GM12878 (cell line): ENCODE data around the gene CFAP61. TPM values are rescaled to one million over a fixed set of nuclear protein-coding genes. Genes with fewer than 3 reads are reported as not detected.

ENCODE experiments used
- ATAC-seq: fragments of 200-7000 bp; cut with Tn5 transposase; 3 replicates; pipeline ENCODE4 v1.9.1; 2020; ENCODE audit warnings: mild to moderate bottlenecking, moderate library complexity
- BruUV-seq: library from RNA; stranded (reverse); fragments of 400-500 nt; replicated peaks from 2 replicates; lab custom pipeline; 2021; lab: Mats Ljungman, UMichigan
- CTCF ChIA-PET: fragments of 300-600 bp; sonication (Branson Sonifier 250); formaldehyde crosslinking; extraction: SDS; loops from one replicate; lab custom pipeline; 2021; ENCODE audit warnings: inconsistent platforms; lab: Yijun Ruan, JAX
- POLR2A ChIA-PET: fragments of 350-600 bp; formaldehyde crosslinking; extraction: SDS; loops from one replicate; lab custom pipeline; 2021; ENCODE audit warnings: inconsistent platforms; lab: Charles Lee
- RAD21 ChIA-PET: fragments of 300-600 bp; sonication (Branson Sonifier 250); formaldehyde crosslinking; loops from one replicate; lab custom pipeline; 2023; ENCODE audit warnings: antibody characterized with exemption; ENCODE audit not compliant: unreplicated experiment; lab: Charles Lee
- SMC1A ChIA-PET: fragments of 300-600 bp; sonication (Branson Sonifier 250); formaldehyde crosslinking; loops from one replicate; lab custom pipeline; 2023; ENCODE audit not compliant: unreplicated experiment, uncharacterized antibody; lab: Charles Lee
- DNase-seq: peaks from one replicate; pipeline ENCODE4 v3.0.0-alpha.2; 2011; ENCODE audit warnings: low read depth, low spot score
- FAIRE-seq: peaks from 3 replicates; lab custom pipeline; 2011; peaks lifted over from hg19 to GRCh38; lab: Jason Lieb, UNC
- H2AFZ ChIP-seq: 2 replicates; pipeline ENCODE4 v1.6.0; 2011; ENCODE audit warnings: low read depth, low read length, control low read depth; ENCODE audit not compliant: control insufficient read depth
- H3K27ac ChIP-seq: 2 replicates; pipeline ENCODE4 v1.5.1; 2011; ENCODE audit warnings: control low read depth; ENCODE audit not compliant: control insufficient read depth, insufficient read depth
- H3K27me3 ChIP-seq, 2 experiments: replicated peaks in 1 of 2; 2 replicates each; pipeline versions ENCODE4 v1.6.0 to v1.6.1; 2011; ENCODE audit warnings: low read length in 1 of 2; ENCODE audit not compliant: control insufficient read depth in 2 of 2, insufficient read depth in 2 of 2
- H3K36me3 ChIP-seq, 2 experiments: 2 replicates each; pipeline ENCODE4 v1.5.1; 2011; ENCODE audit warnings: low read length in 1 of 2; ENCODE audit not compliant: control insufficient read depth in 2 of 2, insufficient read depth in 2 of 2
- H3K4me1 ChIP-seq: 2 replicates; pipeline ENCODE4 v1.6.1; 2011; ENCODE audit warnings: mild to moderate bottlenecking, low read length, moderate library complexity, mixed read lengths; ENCODE audit not compliant: control insufficient read depth, insufficient read depth
- H3K4me2 ChIP-seq: 2 replicates; pipeline ENCODE4 v1.6.0; 2011; ENCODE audit warnings: control low read depth; ENCODE audit not compliant: control insufficient read depth, insufficient read depth
- H3K4me3 ChIP-seq: fragments of 200-600 bp; sonication (generic); 2 replicates; pipeline ENCODE4 v1.5.1; 2016
- H3K79me2 ChIP-seq: 2 replicates; pipeline ENCODE4 v1.6.0; 2011; ENCODE audit warnings: low read length; ENCODE audit not compliant: control insufficient read depth, insufficient read depth
- H3K9ac ChIP-seq: 2 replicates; pipeline ENCODE4 v1.8.0; 2011; ENCODE audit warnings: low read length, control low read depth, mixed read lengths; ENCODE audit not compliant: control insufficient read depth, insufficient read depth
- H3K9me3 ChIP-seq: replicated peaks from 3 replicates; pipeline ENCODE4 v1.5.1; 2011; ENCODE audit warnings: mild to moderate bottlenecking, low read length; ENCODE audit not compliant: control insufficient read depth, insufficient read depth
- H4K20me1 ChIP-seq: 2 replicates; pipeline ENCODE4 v1.6.0; 2011; ENCODE audit not compliant: control insufficient read depth, insufficient read depth
- BACH1 ChIP-seq: fragments of 450-650 bp; IDR thresholded peaks from 2 replicates; pipeline ENCODE4 v1.6.1; 2017; ENCODE audit warnings: mild to moderate bottlenecking, borderline replicate concordance
- BCL11A ChIP-seq: IDR thresholded peaks from 2 replicates; pipeline ENCODE4 v1.6.1; 2011; ENCODE audit warnings: low read depth, low read length
- FOXK2 ChIP-seq: fragments of 450-650 bp; IDR thresholded peaks from 2 replicates; pipeline ENCODE4 v1.6.1; 2017; ENCODE audit warnings: mild to moderate bottlenecking, moderate library complexity
- IKZF2 ChIP-seq, 2 experiments: fragments of 450-650 bp; IDR thresholded peaks; 2 replicates each; pipeline ENCODE4 v1.6.1; 2017; ENCODE audit warnings: mild to moderate bottlenecking in 2 of 2, moderate library complexity in 2 of 2
- MTA3 ChIP-seq: IDR thresholded peaks from 2 replicates; pipeline ENCODE4 v1.6.1; 2012; ENCODE audit warnings: low read length, inconsistent platforms, borderline replicate concordance
- MXI1 ChIP-seq: fragments of 150-350 bp; IDR thresholded peaks from 2 replicates; pipeline ENCODE4 v1.6.1; 2011; ENCODE audit warnings: low read depth, mild to moderate bottlenecking, inconsistent platforms, low read length, improper control_type of control experiment
- NFIC ChIP-seq: IDR thresholded peaks from 2 replicates; pipeline ENCODE4 v1.6.1; 2012; ENCODE audit warnings: low read depth, mild to moderate bottlenecking, inconsistent platforms, low read length, moderate library complexity
- NFXL1 ChIP-seq: fragments of 450-650 bp; IDR thresholded peaks from 2 replicates; pipeline ENCODE4 v1.6.1; 2017; ENCODE audit warnings: antibody characterized with exemption, mild to moderate bottlenecking, borderline replicate concordance
- RUNX3 ChIP-seq: IDR thresholded peaks from 2 replicates; pipeline ENCODE4 v1.6.1; 2012; ENCODE audit warnings: low read length, inconsistent platforms
- TARDBP ChIP-seq: IDR thresholded peaks from 2 replicates; pipeline ENCODE4 v1.6.1; 2016; ENCODE audit warnings: borderline replicate concordance
- ZNF217 ChIP-seq: fragments of 450-650 bp; IDR thresholded peaks from 2 replicates; pipeline ENCODE4 v1.6.1; 2017; ENCODE audit warnings: antibody characterized with exemption, mild to moderate bottlenecking
- ZNF384 ChIP-seq: IDR thresholded peaks from 2 replicates; pipeline ENCODE4 v1.6.1; 2012; ENCODE audit warnings: low read depth, mild to moderate bottlenecking, low read length, improper control_type of control experiment, borderline replicate concordance
- ZZZ3 ChIP-seq: IDR thresholded peaks from 2 replicates; pipeline ENCODE4 v1.6.1; 2011; ENCODE audit warnings: low read depth; ENCODE audit not compliant: control insufficient read depth, insufficient read length
- WGBS: methylation state at CpG from one replicate; pipeline ENCODE4 v1.1.6; 2016; ENCODE audit warnings: low lambda C conversion rate; ENCODE audit not compliant: insufficient replicate concordance, insufficient coverage; ENCODE audit errors: missing lambda C conversion rate; 5-methylcytosine and 5-hydroxymethylcytosine counted together
- in situ Hi-C: fragments of 300-500 bp; cut with MboI; formaldehyde crosslinking; loops from 9 replicates; pipeline ENCODE4 v1.14.3; 2018; ENCODE audit warnings: mixed read lengths
- intact Hi-C: fragments of 100-400 bp; cut with micrococcal nuclease; formaldehyde crosslinking; loops from one replicate; pipeline ENCODE4 v1.14.2; 2022; ENCODE audit not compliant: unreplicated experiment
- polyA plus RNA-seq, 11 experiments: library from polyadenylated mRNA; depleted of rRNA in 4 of 11; unstranded in 6 of 11; stranded (reverse) in 5 of 11; fragments of >200 nt; fragmentation: Nextera tagmentation in 4 of 11; fragmentation: Illumina TruSeq in 1 of 11; extraction: Ambion mirVana in 4 of 11; extraction: Trizol in 1 of 11; gene quantifications; 1 replicate in 1 of 11; 2 replicates in 10 of 11; pipeline versions ENCODE4 v1.2.1 to v1.2.3, GENCODE V29; 2011 to 2016; ENCODE audit warnings: inconsistent platforms in 2 of 11, missing spikeins in 2 of 11, low read depth in 1 of 11
- total RNA-seq, 4 experiments: library from RNA; depleted of rRNA in 3 of 4; stranded (reverse); fragments of >200 nt in 3 of 4; fragmentation: Illumina TruSeq in 1 of 4; extraction: Trizol in 1 of 4; gene quantifications; 2 replicates each; pipeline versions ENCODE4 v1.2.1 to v1.2.3, GENCODE V29; 2013 to 2021
- TF ChIP-seq, protein P1 (sequence below): IDR thresholded peaks from 2 replicates; pipeline ENCODE4 v1.6.1; 2011; ENCODE audit warnings: borderline replicate concordance, low read depth, mild to moderate bottlenecking, moderate library complexity, mixed read lengths, low read length; ENCODE audit not compliant: insufficient read depth; ENCODE audit errors: extremely low read length
- TF ChIP-seq, protein P2 (sequence below): IDR thresholded peaks from 2 replicates; pipeline ENCODE4 v1.6.1; 2011; ENCODE audit warnings: mild to moderate bottlenecking, low read depth, low read length, moderate library complexity; ENCODE audit not compliant: insufficient replicate concordance

The CFAP61 gene
- total and polyA plus RNA-seq, 10 of the 15 experiments (the other 5 are each of a cell fraction or from before 2014, with no cell fraction given) = 0.11 to 0.41 (median 0.24) TPM; not detected in 7

DNA sequence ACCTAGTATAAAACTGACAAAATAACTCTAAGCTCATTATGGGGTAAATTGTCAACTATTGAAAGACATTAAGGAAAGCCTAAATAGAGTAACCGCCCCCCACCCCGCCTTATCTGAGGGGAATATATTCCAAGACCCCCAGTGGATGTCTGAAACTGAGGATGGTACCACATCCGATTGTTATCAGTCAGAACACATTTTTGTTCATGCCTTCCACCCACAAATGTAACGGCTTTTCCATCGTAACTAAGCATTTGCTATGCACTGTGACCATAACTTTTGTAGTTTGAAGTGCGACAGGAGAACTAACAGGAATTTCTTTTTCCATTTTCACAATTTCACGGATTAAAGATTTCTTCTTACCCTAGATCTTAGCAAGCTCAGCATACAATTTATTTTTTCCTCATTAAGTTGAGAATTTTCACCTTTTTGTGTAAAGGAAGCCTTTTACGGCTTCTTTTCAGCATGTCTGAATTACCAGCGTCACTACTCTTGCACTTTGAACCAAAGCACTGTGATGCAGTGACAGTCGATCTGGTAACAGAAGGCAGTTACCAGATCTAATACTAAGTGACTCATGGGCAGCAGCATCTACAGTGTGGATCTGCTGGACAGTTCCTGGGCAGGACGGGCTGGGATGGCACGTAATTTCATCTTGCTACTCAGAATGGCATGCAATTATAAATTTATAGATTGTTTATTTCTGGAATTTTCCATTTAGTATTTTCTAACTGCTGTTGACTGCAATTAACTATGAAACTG is 11.8 kb downstream of the CFAP61 start:
- Histone ChIP-seq H3K9ac (no peak overlapping the region), H3K27ac (no peak overlapping the region), H4K20me1 (no peaks in the 10 kb centered on the region), H3K79me2 (no peaks in the 10 kb centered on the region), H3K9me3 (no peaks in the 10 kb centered on the region), H3K27me3 (no peaks in the 10 kb centered on the region; a peak in 2 of 4 replicates), H3K4me3 (no peak overlapping the region), H2AFZ (no peak overlapping the region), H3K4me1 (no peaks in the 10 kb centered on the region), H3K4me2 (no peak overlapping the region), H3K36me3 (no peaks in the 10 kb centered on the region)
- ATAC-seq (no peak), DNase-seq (no peak), FAIRE-seq (no peak)
- BruUV-seq = no TSS peak
- 26% methylated on average over 12 of the region's 12 CpGs for WGBS
- POLR2A ChIA-PET = no interaction called here
- SMC1A ChIA-PET = no interaction called here
- in situ Hi-C loops = no loop called here
- RAD21 ChIA-PET = no interaction called here
- CTCF ChIA-PET = interaction anchor here (1.0 kb wide), 1 partner anchor 20 kb away, joined by 3 read pairs; no protein-coding TSS in a partner anchor
- no peak for TF ChIP-seq TARDBP
- TF ChIP-seq IKZF2 (IDR thresholded peaks at IDR 0.05) = no peak
- intact Hi-C loops = no loop called here

DNA sequence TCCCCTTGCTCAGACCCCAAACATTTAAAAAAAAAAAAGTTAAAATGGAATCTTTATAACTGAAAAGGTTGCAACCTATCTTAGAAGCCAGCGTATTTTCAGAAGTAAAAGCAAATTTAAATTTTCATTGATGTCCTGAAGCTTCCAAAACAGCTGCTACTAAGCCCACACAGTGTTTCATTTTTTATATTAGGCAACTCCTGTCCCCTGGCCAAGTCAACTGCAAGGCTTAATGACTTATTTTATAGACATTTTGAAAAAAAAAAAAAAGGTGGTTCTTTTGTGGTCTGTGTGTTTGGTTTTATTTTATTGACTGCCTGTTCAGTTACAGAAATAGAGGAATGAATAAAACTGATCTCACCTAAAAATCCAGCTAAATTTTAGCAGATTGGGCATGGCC is 13.0 kb downstream of the CFAP61 start:
- TF ChIP-seq, protein P1, sequence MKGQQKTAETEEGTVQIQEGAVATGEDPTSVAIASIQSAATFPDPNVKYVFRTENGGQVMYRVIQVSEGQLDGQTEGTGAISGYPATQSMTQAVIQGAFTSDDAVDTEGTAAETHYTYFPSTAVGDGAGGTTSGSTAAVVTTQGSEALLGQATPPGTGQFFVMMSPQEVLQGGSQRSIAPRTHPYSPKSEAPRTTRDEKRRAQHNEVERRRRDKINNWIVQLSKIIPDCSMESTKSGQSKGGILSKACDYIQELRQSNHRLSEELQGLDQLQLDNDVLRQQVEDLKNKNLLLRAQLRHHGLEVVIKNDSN = no peak
- TF ChIP-seq BACH1 (no peak), NFIC (no peak), RUNX3 (no peak), NFXL1 (no peak), MXI1 (no peak), FOXK2 (no peak), ZNF384 (no peak), ZNF217 (no peak), ZZZ3 (no peak), MTA3 (no peak), BCL11A (no peak)
- TF ChIP-seq, protein P2, sequence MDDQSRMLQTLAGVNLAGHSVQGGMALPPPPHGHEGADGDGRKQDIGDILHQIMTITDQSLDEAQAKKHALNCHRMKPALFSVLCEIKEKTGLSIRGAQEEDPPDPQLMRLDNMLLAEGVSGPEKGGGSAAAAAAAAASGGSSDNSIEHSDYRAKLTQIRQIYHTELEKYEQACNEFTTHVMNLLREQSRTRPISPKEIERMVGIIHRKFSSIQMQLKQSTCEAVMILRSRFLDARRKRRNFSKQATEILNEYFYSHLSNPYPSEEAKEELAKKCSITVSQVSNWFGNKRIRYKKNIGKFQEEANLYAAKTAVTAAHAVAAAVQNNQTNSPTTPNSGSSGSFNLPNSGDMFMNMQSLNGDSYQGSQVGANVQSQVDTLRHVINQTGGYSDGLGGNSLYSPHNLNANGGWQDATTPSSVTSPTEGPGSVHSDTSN = no peak
- CTCF ChIA-PET = no interaction called here
- H3K27me3 ChIP-seq = no peaks in the 10 kb centered on the region; a peak in 2 of 4 replicates
- RAD21 ChIA-PET = no interaction called here
- no peaks in the 10 kb centered on the region for H4K20me1 ChIP-seq
- H3K36me3 ChIP-seq = no peaks in the 10 kb centered on the region
- no peak overlapping the region for H2AFZ ChIP-seq
- no peak for DNase-seq
- no peak overlapping the region for H3K4me2 ChIP-seq
- no peak for ATAC-seq
- no peaks in the 10 kb centered on the region for H3K79me2 ChIP-seq
- SMC1A ChIA-PET = interaction anchor here (0.6 kb wide), 1 partner anchor 711 kb away, joined by 3 read pairs; no protein-coding TSS in a partner anchor
- BruUV-seq = no TSS peak
- POLR2A ChIA-PET = no interaction called here
- no peak overlapping the region for H3K4me3 ChIP-seq
- H3K9me3 ChIP-seq = no peaks in the 10 kb centered on the region
- H3K27ac ChIP-seq = no peak overlapping the region
- H3K9ac ChIP-seq = no peak overlapping the region
- H3K4me1 ChIP-seq = no peaks in the 10 kb centered on the region
- in situ Hi-C loops (no loop called here), intact Hi-C loops (no loop called here)
- FAIRE-seq = no peak
- WGBS = 0% methylated on average over 1 of the region's 1 CpG
